GM12865 (cell line): ENCODE results near the gene CD14.
"Not testable (repeated sequence)": the region's sequence is repeated elsewhere in the genome, so short reads cannot be mapped to it uniquely, and the experiment has no call there.

Experiments used
- DNase-seq: peaks from one replicate; pipeline ENCODE4 v3.0.0; 2010; ENCODE audit warnings: low read depth
- H3K4me3 ChIP-seq: 2 replicates; pipeline ENCODE4 v1.5.1; 2011; ENCODE audit warnings: mild to moderate bottlenecking, low read depth, low read length, control low read depth
- CTCF ChIP-seq: IDR thresholded peaks from 2 replicates; pipeline ENCODE4 v1.5.1; 2011; ENCODE audit warnings: low read length, control low read depth, low read depth, inconsistent platforms; ENCODE audit not compliant: insufficient read depth; ENCODE audit errors: missing control alignments

Gene CD14

GRCh38 chr5:140647042-140647419 lies 14.1 kb upstream of the CD14 start:
- no peak for TF ChIP-seq CTCF
- DNase-seq = no peak
- peak overlapping the region; percentile 79 for H3K4me3 ChIP-seq

GRCh38 chr5:140642718-140643117 lies 9.7 kb upstream of the CD14 start:
- H3K4me3 ChIP-seq = no peak overlapping the region
- no peak for DNase-seq
- TF ChIP-seq CTCF = no peak

GRCh38 chr5:140641716-140642115 lies 8.7 kb upstream of the CD14 start:
- no peak overlapping the region for H3K4me3 ChIP-seq
- no peak for TF ChIP-seq CTCF
- no peak for DNase-seq

GRCh38 chr5:140639148-140639981 lies 6.4 kb upstream of the CD14 start, which contains the start of gene TMCO6:
Gene TMCO6 (plus strand): TSS chr5:140639451. CDS start chr5:140639528, 77 bp downstream.
- H3K4me3 ChIP-seq = peak within 1 kb of the TSS; percentile 64
- peak; percentile 58 for TF ChIP-seq CTCF
- DNase-seq = peak; percentile 96

GRCh38 chr5:140638898-140639147 lies 5.8 kb upstream of the CD14 start:
- not testable (repeated sequence) for DNase-seq
- peak overlapping the region; percentile 49 for H3K4me3 ChIP-seq

- no peak for TF ChIP-seq CTCF
- H3K4me3 ChIP-seq = no peak overlapping the region
- DNase-seq = no peak
Measured at GRCh38 chr5:140637371-140638100, 4.6 kb upstream of the CD14 start.

GRCh38 chr5:140635291-140636257 lies 2.6 kb upstream of the CD14 start:
- no peak for DNase-seq
- no peak for TF ChIP-seq CTCF
- no peak overlapping the region for H3K4me3 ChIP-seq
